Fibroblast of mammary gland (primary cell): ENCODE data around the gene HHAT.
"Not testable (repeated sequence)": the region's sequence is repeated elsewhere in the genome, so short reads cannot be mapped to it uniquely, and the experiment has no call there.

Experiments used
- DNase-seq: peaks from one replicate; pipeline ENCODE4 v3.0.0-alpha.2; 2010; ENCODE audit warnings: low read depth
- H3K4me3 ChIP-seq: 2 replicates; pipeline ENCODE4 v1.5.1; 2011; ENCODE audit warnings: low read depth, mild to moderate bottlenecking, low read length, moderate library complexity; ENCODE audit not compliant: control insufficient read depth
- TF ChIP-seq, protein P1 (sequence below): conservative IDR thresholded peaks from 2 replicates; pipeline ENCODE4 v1.5.1; 2011; ENCODE audit warnings: low read depth, low read length, inconsistent platforms; ENCODE audit not compliant: control insufficient read depth, insufficient read depth

The HHAT gene

DNA sequence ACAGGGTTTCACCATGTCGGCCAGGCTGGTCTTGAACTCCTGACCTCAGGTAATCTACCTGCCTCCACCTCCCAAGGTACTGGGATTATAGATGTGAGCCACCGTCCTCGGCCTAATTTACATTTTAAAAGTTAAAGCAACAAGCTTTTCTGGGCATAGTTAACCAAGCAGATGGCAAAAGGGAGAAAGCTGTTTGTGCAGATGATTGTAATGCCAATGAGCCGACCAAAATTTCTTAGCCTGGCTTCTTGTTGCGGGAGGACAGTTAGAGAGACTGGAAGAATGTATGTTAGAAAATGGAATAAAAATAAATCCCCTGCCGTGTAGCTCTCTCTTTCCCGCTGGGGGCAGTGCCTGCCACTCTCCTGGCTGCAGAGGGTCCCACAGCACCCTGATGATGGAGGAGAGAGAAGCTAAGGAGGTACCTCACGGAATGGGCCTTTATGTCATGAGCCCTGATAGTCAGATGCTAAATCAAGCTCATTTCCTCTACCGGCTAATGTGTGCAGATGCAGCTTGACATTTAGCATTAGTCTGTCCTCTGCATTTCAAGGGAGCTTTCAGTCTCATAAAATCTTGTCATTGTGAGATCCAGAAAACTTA is 87.2 kb downstream of the HHAT start:
- TF ChIP-seq, protein P1, sequence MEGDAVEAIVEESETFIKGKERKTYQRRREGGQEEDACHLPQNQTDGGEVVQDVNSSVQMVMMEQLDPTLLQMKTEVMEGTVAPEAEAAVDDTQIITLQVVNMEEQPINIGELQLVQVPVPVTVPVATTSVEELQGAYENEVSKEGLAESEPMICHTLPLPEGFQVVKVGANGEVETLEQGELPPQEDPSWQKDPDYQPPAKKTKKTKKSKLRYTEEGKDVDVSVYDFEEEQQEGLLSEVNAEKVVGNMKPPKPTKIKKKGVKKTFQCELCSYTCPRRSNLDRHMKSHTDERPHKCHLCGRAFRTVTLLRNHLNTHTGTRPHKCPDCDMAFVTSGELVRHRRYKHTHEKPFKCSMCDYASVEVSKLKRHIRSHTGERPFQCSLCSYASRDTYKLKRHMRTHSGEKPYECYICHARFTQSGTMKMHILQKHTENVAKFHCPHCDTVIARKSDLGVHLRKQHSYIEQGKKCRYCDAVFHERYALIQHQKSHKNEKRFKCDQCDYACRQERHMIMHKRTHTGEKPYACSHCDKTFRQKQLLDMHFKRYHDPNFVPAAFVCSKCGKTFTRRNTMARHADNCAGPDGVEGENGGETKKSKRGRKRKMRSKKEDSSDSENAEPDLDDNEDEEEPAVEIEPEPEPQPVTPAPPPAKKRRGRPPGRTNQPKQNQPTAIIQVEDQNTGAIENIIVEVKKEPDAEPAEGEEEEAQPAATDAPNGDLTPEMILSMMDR: no peak
- DNase-seq: no peak
- no peak overlapping the region for H3K4me3 ChIP-seq

DNA sequence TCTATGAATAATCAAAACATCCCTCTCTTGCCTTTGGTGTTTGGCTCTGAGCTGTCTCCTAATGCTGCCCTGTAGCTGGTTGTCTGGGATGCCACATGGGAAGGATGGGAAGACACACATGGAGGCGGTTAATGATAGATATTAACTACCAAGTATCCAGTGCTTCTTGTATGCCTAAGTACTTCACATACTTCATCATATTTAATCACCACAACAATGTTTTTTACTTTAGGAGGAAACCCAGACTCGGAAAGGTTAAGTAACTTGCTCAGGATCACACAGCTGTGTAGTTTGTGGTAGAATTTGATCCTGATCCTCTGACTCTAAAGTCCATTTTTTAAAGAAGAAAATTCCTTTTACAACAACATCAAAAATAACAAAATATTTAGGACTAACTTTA is 88.0 kb downstream of the HHAT start:
- TF ChIP-seq, protein P1: no peak
- no peak for DNase-seq
- H3K4me3 ChIP-seq: no peak overlapping the region

DNA sequence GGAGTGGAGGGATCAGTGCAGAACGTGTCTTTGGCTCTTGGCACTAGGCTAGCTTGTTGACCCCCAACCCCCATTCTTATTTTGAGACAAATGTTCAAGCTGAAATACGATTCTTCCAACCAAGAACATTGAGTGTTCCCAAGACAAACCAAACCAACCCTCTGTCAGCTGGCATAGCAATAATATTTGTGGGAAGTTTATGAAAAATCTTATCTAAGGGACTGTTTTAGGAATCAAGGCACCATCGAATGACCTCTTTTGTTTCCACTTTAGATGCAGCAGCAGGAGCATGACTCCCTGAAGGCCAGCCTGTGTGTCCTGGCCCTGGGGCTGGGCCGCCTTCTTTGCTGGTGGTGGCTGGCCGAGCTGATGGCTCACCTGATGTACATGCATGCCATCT is 89.2 kb downstream of the HHAT start:
- no peak for DNase-seq
- TF ChIP-seq, protein P1: no peak
- H3K4me3 ChIP-seq: no peak overlapping the region

DNA sequence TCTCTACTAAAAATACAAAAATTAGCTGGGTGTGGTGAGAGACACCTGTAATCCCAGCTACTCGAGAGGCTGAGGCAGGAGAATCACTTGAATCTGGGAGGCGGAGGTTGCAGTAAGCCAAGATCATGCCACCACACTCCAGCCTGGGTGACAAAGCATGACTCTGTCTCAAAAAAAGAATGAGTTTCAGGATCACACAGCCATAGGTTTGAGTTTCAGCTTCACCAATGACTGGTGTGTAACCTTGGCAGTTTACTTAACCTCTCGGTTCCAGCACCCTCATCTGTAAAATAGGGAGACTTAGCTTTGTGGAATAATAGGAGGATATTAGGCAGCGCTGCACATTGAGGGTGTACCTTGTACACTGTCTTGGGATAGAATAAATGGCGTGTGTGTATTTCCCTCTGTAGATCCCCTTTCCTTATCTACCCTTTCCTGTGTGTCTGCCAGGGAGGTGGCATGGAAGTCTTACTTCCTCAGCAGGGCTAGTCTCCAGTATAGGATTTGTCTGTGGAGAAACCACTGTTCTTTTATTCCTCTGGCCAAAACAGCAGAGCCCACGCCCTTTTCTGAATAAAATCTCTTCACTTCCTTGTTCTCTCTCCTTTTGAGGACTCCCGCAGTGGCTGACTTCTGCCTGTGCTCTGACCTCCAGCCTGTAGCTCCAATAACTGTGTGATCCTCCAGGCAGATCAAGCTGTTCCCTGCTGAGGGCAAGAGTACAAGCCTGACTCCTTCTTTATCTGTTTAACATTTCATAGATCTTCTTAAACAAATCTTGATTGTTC is 90.4 kb downstream of the HHAT start:
- H3K4me3 ChIP-seq: no peak overlapping the region
- TF ChIP-seq, protein P1: no peak
- DNase-seq: no peak

DNA sequence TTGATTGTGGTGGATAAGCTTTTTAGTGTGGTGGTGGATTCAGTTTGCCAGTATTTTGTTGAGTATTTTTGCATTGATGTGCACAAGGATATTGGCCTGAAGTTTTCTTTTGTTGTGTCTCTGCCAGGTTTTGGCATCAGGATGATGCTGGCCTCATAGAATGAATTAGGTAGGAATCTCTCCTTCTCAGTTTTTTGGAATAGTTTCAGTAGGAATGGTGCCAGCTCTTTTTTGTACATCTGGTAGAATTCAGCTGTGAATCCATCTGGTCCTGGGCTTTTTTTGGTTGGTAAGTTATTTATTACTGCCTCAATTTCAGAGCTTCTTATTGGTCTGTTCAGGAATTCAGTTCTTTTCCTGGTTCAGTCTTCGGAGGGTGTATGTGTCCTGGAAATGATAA is 98.0 kb downstream of the HHAT start:
- not testable (repeated sequence) for H3K4me3 ChIP-seq, DNase-seq

DNA sequence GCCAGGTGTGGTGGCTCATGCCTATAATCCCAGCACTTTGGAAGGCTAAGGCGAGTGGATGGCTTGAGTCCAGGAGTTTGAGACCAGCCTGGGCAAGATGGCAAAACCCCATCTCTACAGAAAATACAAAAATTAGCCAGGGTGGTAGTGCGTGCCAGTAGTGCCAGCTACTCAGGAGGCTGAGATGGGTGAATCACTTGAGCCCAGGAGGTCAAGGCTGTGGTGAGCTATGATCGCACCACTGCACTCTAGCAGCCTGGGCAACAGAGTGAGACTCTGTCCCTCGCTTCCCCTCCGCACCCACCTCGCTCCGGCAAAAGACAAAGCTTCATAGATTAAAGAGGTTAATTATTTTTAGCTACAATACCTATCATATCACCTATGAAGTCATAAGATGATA is 100.0 kb downstream of the HHAT start:
- no peak overlapping the region for H3K4me3 ChIP-seq
- TF ChIP-seq, protein P1: no peak
- no peak for DNase-seq

DNA sequence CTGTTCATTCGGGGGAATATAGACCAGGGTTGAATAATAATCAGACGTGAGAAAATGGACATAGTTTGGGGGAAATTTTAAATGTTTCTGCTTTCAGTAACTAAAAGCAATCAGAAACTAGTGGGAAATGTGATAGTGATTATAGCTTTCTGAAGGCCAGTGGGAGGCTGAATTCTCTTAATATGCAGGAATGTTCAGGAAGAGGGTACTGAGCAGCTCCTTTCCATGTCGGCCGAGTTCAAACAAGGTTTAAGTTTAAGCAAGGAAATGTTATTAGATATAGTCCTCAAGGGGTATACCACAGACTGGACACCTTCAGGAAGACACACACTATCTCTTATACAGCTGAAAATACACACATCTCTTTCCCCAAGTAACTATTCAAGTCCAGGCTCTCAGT is 105.5 kb downstream of the HHAT start:
- no peak for DNase-seq
- TF ChIP-seq, protein P1: no peak
- H3K4me3 ChIP-seq: no peak overlapping the region
